Central memory CD4-positive, alpha-beta T cell (primary cell): Measurements from ENCODE around the gene ZCCHC24.

Source experiments
- DNase-seq: peaks from one replicate; pipeline ENCODE4 v3.0.0; 2022

The ZCCHC24 gene

DNA sequence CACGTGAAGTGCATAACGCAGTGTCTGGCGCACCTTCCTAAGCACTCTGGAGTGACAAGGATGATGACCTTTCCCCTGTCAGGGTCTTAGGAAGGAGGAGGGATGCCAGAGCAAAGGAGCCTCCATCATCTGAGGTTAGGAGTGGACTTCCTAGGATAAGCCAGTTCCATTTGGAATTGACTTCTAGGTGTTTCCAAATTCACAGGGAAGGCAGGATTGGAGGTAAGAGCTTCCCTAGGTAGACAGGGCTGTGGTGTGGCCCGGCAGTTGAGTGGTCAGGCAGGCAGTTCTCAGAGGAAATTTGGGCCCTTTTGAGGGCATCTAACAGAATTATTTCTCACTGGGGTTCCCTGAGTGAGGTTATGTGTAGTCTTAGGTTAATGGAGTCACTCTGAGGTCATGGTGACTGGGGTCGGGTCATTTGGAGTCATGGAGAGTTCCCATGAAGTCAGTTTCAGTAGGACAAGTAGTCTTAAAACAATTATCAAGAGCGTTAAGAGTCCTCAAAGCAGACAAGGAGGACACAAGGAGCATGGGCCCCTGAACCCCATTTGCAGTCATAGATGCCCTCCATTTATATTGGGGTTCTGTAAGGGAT is 89.9 kb downstream of the ZCCHC24 start:
- DNase-seq = no peak

DNA sequence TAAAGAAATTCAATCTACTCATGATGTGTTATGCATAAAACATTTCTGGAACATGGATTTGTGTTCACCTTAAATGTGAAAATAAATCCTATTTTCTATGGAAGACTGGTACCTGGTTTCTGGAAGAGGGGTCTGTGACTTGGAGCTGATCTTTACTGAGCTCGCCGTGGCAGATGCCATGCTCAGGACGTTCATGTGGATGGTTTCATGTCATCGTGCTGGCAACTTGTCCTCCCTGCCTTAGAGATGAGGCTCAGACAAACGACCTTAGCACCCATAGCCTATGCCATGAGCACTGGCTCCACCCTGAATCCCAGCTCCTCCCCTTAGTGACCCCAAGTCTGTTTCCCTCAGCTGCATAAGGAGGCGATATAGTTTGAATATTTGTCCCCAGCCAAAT is 90.8 kb downstream of the ZCCHC24 start:
- DNase-seq = no peak

DNA sequence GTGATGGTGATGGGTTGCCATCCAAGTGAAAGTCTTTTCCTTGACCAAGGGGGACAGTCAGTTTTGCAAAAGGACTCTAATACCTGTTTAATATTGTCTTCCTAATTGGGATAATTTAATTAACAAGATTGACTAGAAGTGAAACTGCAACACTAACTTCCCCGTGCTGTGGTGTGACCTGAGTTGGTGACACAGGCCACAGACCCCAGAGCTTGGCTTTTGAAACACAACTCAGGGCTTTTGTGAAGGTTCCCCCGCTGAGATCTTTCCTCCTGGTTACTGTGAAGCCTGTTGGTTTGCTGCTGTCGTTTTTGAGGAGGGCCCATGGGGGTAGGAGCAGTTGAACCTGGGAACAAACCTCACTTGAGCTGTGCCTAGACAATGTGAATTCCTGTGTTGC is 91.3 kb downstream of the ZCCHC24 start:
- DNase-seq = no peak

DNA sequence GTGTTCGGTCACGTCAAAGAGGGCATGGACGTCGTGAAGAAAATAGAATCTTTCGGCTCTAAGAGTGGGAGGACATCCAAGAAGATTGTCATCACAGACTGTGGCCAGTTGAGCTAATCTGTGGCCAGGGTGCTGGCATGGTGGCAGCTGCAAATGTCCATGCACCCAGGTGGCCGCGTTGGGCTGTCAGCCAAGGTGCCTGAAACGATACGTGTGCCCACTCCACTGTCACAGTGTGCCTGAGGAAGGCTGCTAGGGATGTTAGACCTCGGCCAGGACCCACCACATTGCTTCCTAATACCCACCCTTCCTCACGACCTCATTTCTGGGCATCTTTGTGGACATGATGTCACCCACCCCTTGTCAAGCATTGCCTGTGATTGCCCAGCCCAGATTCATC is 91.7 kb downstream of the ZCCHC24 start:
- no peak for DNase-seq

DNA sequence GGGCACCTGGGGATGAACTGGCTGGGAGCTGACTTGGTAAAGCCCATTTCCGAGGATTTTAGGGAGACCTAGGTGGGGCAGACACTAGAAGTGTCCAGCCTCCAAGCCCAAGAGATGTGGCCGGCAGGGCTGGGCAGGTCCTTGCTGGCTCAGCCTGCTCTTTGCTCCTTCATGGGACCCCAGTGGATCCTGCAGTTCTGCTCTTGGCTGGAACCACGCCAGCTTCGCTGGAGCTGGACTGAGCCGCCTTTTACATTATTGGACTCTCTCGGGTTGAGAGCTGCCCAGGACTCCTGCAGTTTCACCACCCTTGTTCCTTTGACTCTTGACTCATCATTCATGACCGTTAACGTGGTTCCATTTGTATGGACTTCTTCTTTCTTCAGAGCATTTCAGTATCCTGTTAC is 92.4 kb downstream of the ZCCHC24 start:
- no peak for DNase-seq

DNA sequence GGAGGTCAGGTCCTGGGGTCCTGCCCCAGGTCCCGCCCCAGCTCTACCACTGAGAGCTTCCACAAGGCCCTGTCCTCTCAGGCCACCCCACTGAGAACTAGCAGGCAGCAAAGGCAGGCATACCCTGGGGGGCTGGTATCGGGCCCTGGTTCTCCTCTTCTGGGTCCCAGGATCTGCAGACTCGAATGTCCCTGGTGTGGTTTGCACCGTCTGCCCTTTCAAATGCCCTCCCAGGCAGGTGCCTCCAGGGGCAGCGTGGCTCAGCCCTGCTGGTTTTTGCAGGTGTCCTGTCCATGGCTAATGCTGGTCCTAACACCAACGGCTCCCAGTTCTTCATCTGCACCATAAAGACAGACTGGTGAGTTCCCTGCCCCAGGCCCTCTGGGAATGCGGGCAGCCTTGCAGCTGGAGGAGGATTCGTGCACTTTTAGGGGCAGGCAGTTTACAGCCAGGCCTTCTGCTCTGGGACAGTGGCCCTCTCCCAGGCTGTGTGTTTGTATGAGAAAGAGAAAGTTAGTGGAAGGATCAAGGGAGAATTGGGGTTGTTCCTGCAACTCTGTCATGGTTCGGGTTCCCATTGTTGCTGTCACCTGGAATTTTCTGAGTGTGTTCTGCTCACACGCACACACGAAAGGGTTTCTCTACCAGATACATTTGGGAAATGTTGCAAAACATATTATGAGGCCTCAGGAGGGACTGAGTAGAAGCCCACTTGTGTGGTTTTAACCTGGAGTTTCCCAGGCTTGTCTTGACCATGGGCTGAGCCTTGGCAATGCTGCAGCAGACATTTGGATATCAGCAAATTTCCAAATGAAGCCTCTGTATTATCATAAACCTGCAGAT is 93.2 kb downstream of the ZCCHC24 start:
- DNase-seq = no peak

DNA sequence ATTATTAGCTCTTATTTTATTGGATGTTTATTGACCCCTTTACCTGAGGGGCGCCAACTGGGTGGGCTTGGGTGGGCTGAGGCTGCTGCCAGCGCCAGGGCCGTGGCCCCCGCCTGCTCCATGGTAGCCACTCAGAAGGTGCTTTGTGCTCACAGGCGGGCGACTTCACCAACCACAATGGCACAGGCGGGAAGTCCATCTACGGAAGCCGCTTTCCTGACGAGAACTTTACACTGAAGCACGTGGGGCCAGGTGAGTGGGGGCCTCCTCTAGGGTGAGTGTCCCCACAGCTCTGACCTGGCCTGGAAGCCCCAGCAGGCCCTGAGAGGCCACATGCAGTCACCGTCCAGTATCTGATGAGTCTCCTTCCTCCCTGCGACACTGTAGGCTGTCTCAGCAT is 94.1 kb downstream of the ZCCHC24 start:
- DNase-seq = no peak

DNA sequence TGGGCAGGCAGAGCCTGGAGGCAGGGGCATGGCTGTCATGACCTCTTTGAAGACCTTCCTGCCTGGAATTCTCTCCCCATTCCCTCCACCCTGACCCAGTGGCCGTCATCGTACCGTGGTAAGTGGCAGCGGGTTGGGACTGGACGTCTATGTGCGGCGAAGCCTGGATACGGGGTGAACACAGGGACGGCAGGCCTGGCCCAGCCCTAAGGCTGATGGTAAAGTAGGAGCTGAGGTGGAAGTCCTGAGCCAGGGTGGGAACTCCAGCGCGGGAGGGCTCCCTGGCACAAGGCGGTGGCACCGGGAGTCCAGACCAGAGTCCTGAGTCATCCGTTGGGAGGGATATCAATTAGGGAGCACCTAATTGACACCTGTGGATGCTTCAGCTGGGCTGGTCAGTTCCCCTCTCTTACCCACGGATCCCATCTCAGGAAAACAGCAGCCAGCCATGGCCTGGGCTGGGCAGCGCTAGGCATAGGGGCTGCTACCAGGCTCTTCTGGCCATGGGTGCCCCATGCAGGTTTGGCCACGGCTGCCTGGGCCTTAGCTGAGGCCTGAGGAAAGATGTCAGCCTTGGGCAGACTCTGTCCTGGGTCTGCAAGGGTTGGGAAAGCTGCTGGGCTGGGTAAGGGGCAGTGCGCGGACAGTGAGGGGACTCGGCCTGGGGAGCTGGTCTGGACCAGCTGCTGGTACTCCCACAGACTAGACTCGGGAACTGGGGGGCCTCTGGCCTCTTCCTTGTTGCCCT is 94.8 kb downstream of the ZCCHC24 start:
- no peak for DNase-seq

DNA sequence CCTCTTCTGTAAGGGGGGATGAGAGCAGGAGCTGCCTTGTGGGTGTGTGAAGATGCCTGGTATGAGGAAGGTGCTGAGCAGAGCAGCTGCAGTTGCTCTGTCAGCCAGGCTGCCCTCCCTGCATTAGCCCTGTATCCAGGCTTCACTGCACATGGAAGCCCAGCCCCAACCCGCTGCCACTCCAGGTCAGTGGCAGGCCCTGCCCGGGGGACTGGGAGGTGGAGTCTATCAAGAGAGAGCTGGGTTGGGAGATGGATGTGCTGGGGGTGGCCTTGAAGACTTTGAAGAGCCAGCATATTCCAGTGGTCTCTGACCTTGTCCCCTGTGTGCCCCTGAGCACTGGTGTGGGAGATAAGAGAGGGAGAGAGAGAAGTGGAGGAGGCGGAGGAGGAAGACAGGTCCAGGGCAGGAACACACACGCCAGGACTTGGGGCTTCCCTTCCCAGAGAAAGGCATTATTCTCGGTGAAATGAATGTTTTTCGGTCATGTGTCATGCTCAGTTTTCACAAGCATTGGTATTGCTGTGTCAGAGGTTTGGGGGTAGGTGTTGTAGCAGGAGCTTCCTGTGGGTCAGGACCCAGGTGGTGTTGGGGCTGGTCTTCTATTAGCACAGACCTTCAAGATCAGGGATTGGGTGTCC is 95.5 kb downstream of the ZCCHC24 start:
- DNase-seq = no peak

DNA sequence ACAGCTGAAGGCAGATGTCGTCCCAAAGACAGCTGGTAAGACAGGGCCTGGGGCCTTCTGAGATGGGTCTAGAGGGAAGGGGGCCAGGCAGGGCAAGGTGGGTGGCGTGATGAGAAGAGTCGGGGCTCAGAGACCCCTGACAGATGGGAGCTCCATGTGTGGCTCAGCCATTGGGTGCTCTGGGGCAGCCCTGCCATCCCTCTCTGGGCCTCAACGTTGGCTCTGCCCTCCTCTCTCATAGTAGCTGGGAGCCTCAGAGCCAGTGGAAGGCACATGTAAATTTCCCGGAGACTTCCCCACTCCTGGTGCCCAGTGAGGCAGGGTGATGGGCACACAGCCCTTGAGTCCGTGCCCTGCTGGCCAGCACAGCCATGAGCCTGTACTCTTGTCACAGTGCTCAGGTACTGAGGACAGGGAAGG is 96.3 kb downstream of the ZCCHC24 start:
- no peak for DNase-seq

DNA sequence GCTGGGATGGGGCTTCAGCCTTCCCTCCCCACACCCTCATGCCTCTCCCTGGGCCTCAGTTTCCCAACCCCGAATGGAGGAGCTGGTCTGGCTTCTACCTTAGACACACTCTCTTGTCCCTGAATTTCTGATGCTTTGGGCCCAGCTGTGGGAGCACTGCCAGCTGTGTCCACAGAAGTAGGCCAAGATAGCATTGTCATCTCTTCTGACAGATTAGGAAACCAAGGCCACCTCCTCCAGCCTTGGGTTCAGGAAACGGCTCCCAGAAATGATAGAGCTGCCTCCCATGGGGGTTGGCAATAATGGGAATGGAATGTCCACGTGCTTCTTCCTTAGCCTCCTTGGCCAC is 96.8 kb downstream of the ZCCHC24 start:
- no peak for DNase-seq

DNA sequence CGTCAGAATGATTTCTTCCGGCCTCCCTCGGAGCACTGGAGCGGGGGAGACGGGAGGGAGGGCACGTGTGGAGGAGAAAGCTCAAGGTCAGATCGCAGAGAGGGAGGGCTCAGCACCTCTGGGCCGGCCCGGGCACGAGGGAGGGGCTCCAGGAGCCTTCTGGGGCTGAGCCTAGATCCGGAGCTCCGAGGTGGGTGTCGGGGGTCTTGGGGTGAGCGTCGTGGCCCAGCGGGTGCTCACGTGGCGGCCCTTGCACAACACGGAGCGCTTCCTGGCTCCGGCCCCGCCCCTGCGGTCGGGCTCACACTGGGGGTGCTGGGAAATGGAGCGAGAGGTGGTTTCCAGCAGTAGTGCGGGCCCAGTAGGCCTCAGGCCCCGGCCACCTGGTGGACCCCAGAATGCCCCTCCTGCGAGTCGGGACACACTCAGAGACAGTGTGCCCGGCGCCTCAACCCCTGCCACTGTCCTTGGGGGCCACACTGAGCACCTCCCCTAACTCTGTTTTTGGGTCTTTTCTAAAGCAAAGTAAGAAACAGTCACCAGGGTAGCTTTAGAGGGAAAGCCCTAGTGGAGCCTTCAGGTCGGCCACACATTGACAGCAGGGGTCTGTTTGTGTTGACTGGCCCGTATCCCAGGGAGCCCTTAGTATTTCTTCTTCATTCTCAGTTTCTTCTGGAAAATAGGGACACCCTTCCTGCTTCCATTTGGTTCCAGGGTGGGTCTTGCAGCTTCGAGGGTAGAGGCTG is 97.4 kb downstream of the ZCCHC24 start:
- peak; percentile 70 for DNase-seq

DNA sequence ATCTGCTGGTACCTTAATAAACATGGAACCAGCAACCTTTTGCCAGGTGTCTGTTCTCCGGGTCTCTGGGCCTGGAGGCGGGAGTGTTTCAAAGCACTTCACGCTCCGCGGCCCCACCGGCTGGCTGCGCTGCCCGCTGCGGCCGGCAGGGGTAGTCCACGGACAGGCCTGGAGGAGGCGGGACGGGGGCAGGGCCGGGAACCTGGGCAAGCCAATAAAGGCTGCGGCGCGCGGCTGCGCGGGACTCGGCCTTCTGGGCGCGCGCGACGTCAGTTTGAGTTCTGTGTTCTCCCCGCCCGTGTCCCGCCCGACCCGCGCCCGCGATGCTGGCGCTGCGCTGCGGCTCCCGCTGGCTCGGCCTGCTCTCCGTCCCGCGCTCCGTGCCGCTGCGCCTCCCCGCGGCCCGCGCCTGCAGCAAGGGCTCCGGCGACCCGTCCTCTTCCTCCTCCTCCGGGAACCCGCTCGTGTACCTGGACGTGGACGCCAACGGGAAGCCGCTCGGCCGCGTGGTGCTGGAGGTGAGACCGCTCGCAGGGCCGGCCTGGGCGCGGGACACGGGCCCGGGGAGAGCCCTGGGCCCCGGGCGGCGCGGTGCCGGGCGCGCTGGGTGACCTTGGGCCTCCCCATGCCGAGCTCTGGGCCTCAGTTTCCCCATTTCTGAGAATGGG is 98.1 kb downstream of the ZCCHC24 start, which contains the start of gene PPIF:
Gene PPIF, plus strand, starts transcription at position 244 of the 668 bp plus-strand sequence. Its CDS starts 80 bp downstream, at position 324.
- peak; percentile 88 for DNase-seq

DNA sequence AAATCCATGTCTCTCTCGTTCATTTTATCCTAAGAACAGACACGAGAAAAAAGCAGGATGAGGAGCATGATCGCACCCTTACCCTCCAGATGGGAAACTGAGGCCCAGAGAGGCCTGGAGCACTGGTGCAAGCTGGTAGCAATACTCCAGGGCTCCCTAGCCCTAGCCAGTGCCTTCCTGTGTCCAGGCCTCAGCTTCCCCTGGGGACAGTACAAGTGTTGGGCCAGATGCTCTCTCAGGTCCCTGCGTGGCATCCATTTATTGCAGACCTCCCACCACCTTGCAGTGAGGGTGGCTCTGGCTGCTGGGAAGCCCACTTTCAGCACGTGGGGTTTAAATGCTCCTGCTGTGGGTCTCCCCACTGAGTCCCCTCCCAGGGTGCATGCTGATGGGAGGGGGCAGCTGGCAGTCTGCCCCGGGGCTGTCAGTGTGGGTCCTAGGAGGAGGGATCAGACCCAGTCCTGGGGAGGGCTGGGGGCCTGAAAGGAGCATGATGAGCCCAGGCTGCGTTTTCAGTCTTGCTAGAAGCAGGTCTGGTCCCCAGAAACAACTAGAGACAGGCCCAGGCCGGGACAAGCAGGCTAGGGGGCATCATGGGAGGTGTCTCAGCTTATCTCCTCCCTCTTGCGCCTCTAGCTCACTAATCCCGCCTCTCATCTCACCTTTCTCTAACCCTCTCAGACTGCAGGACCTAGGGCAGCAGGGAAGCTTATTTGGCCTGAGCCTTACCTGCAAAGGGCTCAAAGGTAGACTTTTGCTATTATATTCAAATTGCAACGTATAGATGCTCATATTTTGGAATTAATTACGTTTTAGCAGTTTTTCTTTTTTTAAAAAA is 98.8 kb downstream of the ZCCHC24 start:
- no peak for DNase-seq

DNA sequence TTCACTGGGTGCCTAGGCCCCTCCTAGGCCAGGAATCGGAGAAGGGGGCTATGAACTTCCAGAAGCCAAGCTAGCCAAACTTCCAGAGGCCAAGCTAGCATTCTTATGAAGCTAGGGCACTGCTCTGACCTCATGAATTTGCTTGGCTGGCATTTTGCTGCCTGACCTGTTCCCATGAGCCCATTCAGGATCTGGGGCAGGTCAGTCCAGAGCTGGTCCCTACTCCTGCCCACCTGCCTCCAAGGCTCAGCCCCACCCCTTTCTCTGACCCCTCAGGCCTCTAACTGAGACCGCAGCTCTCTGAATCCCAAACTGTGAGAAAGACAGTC is 99.4 kb downstream of the ZCCHC24 start:
- DNase-seq = no peak

DNA sequence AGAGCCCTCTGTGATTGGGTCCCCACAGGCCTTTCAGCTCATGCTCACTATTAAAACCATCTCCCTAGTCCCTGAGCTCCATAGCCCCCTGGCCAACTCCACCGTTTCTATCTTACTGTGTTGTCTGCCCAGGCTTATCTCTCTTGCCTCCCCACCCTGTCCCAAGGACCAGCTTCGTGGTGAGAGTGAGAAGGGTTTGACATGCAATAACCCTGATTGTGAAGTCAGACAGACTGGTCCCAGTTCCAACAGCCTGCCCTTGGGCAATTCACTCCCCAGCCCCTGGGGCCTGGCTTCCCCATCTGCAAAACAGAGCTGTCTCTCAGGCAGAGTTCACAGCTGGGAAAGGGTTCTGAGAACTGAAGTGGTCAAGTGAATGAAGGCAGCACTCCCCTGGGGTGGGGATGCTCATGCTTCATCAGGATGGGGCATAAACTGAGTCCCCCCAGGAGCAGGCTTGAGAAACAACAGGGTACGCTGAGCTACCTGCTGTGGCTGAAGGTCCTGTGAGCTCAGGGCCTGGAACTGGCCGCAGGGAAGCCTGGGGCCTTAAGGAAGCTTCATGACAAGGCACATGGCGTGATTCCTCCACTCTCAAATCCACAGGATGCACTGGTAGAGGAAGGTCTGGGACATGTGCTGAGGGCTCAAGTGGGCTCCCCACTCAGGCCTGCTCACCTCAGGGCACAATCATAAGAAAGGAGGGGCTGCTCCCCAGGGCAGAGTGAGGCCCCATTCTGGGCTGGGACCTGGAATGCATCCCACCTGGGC is 100.0 kb downstream of the ZCCHC24 start:
- DNase-seq = no peak

DNA sequence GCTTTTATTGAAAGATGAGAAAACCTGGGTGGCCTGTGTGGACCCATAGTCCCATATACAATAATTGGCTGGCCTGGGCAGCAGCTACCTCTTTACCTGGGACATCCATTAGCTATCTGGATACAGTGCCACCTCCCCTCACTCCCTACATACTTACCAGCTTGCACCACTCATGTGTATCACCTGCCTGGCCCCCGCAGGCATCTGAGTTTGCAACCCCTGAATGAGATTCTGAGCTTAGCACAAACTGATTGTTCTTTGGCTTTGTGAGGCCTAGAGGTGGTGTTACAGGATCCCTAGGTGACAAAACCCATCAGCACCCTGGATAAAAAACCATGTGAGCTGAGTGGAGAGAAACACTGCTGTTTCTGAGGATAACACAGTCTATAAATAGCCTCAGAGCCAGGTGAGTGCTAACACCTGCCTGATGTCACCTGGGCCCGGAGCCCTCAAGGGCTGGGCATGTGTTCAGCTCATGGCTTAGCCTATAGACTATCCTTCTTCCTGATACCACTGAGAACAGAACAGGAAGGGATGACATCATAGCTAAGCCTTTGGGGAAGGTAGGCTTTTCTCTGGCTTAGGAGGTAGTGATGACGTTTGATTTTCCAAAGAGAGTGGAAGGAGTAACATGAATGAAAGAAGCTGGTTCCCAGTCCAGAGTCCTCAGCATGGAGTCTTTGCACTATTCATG is 100.8 kb downstream of the ZCCHC24 start:
- DNase-seq = no peak

DNA sequence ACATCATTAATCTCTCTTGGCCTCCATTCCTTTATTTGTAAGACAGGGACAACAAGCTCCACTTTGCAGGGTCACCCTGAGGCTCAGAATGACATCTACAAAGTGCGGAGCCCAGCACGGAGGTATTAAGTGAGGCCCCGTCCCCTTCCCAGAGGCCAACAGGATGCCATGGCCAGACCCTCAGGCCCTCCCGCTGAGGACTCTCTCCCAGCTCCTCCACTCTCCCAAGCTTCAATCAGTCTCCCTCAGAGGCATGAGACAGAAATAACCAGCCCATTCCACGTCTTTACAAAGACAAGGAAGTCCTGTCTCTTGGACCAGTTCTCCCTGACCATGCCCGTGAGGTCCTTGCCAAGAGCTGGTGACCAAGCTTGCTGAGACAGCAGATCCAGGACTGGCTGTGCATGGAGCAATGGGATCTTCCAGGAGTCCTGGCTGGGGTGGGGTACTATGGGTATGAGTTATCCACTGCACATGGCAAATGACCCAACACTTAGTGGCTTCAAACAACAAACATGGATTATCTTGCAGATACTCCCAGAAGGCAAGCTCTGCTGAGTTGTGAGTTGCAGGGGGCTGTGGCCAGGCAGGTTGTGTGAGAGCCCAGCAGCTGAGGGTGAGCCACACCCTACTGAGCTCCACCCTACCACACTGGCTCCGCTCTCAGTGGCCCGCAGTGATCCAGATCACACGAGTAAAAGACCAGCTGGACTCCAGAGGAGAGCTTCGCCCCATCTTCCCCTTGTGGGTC is 102.4 kb downstream of the ZCCHC24 start:
- DNase-seq = no peak

DNA sequence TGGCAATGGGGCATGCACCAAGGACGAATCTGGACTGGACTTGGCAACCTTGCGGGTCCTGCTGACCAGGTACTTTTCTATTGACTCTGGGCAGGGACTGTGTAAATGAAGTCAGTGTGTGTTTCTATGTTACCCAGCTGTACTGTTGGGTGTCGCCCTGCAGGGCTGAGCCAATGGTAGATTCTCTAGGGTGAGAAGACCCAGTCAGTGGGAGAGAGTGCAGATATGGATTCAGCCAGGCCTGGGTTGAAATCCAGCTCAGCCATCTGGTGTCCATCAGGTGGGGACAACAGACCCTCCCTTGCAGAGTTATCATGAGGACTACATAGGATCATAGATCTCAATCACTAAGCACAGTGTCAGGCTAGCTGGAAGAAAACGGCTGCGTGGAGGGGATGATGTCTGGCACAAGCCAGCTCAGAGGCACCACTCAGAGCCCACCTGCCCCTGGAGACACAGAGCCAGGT is 103.1 kb downstream of the ZCCHC24 start:
- DNase-seq = no peak
